AG09309 (cell line): ENCODE results near the gene TMEM242.

Experiments used
- DNase-seq: peaks from one replicate; pipeline ENCODE4 v3.0.0-alpha.2; 2010; ENCODE audit warnings: low read depth
- H3K4me3 ChIP-seq: 2 replicates; pipeline ENCODE4 v1.5.1; 2011; ENCODE audit warnings: mild to moderate bottlenecking, low read depth, low read length, moderate library complexity; ENCODE audit not compliant: control insufficient read depth
- TF ChIP-seq, protein P1 (sequence below): IDR thresholded peaks from 2 replicates; pipeline ENCODE4 v1.5.1; 2011; ENCODE audit warnings: mild to moderate bottlenecking, low read depth, low read length, inconsistent platforms; ENCODE audit not compliant: insufficient read depth, control insufficient read depth; ENCODE audit errors: missing control alignments

Gene TMEM242

DNA sequence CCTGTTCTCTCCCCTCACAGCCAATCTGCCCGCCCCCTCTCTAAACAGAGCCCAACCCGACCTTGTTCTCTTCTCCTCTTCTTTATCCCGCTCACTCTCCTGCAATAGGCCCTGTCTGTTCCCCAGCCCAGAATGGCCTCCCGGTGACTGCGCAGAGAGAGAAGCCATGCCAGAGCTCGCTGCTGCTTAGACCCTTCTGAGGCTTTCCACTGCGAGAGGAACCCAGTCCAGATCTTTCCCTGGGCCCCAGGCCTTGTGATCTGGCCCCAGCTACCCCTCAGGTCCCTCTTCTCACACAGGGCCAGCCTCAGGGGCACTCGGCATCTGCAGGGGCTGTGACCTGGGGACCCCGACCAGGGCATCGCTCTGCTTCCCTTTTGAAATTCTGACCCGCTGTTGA, 58.1 kb downstream of the TMEM242 start:
- no peak overlapping the region for H3K4me3 ChIP-seq
- DNase-seq: no peak
- TF ChIP-seq, protein P1, sequence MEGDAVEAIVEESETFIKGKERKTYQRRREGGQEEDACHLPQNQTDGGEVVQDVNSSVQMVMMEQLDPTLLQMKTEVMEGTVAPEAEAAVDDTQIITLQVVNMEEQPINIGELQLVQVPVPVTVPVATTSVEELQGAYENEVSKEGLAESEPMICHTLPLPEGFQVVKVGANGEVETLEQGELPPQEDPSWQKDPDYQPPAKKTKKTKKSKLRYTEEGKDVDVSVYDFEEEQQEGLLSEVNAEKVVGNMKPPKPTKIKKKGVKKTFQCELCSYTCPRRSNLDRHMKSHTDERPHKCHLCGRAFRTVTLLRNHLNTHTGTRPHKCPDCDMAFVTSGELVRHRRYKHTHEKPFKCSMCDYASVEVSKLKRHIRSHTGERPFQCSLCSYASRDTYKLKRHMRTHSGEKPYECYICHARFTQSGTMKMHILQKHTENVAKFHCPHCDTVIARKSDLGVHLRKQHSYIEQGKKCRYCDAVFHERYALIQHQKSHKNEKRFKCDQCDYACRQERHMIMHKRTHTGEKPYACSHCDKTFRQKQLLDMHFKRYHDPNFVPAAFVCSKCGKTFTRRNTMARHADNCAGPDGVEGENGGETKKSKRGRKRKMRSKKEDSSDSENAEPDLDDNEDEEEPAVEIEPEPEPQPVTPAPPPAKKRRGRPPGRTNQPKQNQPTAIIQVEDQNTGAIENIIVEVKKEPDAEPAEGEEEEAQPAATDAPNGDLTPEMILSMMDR: no peak

DNA sequence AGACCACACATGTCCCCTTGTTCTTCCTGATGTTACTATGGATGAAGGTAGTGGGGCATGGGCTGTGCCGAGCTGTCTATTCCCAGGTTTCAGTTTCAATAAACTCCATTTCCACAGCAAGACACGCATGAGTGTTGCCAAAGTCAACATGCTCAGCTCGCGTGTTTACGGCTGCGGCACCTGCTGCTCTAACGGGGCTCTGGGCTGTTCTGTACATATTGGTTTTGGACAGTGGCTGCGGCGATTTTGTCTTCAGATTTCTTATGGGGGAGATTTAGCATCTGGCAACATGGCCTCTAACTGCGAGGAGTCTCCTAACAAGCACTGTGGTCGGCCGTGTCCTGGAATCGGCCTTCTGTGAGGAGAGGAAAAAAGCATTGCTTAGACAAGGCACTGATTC, 58.6 kb downstream of the TMEM242 start:
- TF ChIP-seq, protein P1: no peak
- no peak for DNase-seq
- H3K4me3 ChIP-seq: no peak overlapping the region

- no peak overlapping the region for H3K4me3 ChIP-seq
- no peak for DNase-seq
- TF ChIP-seq, protein P1: no peak
These were observed 59.4 kb downstream of the TMEM242 start for GRCh38 chr6:157263881-157264397.

GRCh38 chr6:157263146-157263545, 60.2 kb downstream of the TMEM242 start:
- no peak overlapping the region for H3K4me3 ChIP-seq
- no peak for DNase-seq
- TF ChIP-seq, protein P1: no peak

GRCh38 chr6:157261606-157262005, 61.7 kb downstream of the TMEM242 start:
- no peak for DNase-seq
- TF ChIP-seq, protein P1: no peak
- no peak overlapping the region for H3K4me3 ChIP-seq

GRCh38 chr6:157260735-157261410, 62.4 kb downstream of the TMEM242 start:
- DNase-seq: no peak
- no peak overlapping the region for H3K4me3 ChIP-seq
- TF ChIP-seq, protein P1: no peak
